CD4-positive, alpha-beta T cell (primary cell): ENCODE data around the gene SIGLEC5. TPM values are rescaled to one million over a fixed set of nuclear protein-coding genes. Genes with fewer than 3 reads are reported as not detected.

ENCODE experiments used
- ATAC-seq: fragments of 200-7000 bp; cut with Tn5 transposase; one replicate; pipeline ENCODE4 v1.10.0; 2022; ENCODE audit warnings: mild to moderate bottlenecking; ENCODE audit not compliant: poor library complexity
- CTCF ChIA-PET: fragments of 350-600 bp; sonication (Branson Sonifier 250); formaldehyde crosslinking; loops from one replicate; lab custom pipeline; 2021; ENCODE audit warnings: antibody characterized with exemption, inconsistent platforms; lab: Charles Lee
- POLR2A ChIA-PET: fragments of 350-600 bp; sonication (Branson Sonifier 250); formaldehyde crosslinking; loops from one replicate; lab custom pipeline; 2021; ENCODE audit warnings: antibody characterized with exemption, inconsistent platforms; lab: Charles Lee
- DNase-seq, 14 experiments: peaks; one replicate each; pipeline ENCODE4 v3.0.0-alpha.2; 2013 to 2020; ENCODE audit warnings: mixed read lengths in 2 of 14
- H3K27ac ChIP-seq, 2 donors: one replicate each; pipeline versions ENCODE4 v1.5.1 to v1.7.0; 2013; ENCODE audit warnings: low read length in 2 of 2, low read depth in 1 of 2, mild to moderate bottlenecking in 1 of 2
- H3K27me3 ChIP-seq, 2 experiments: 1 replicate in 1 of 2; 2 replicates in 1 of 2; pipeline versions ENCODE4 v1.6.1 to v1.7.0; 2013; ENCODE audit warnings: low read length in 2 of 2, control low read depth in 1 of 2, mild to moderate bottlenecking in 1 of 2, moderate library complexity in 1 of 2; ENCODE audit not compliant: insufficient read depth in 2 of 2, control insufficient read depth in 1 of 2
- H3K36me3 ChIP-seq: one replicate; pipeline ENCODE4 v1.6.1; 2013; ENCODE audit warnings: low read length, control low read depth; ENCODE audit not compliant: insufficient read depth
- H3K4me1 ChIP-seq: one replicate; pipeline ENCODE4 v1.6.1; 2013; ENCODE audit warnings: low read length, control low read depth; ENCODE audit not compliant: insufficient read depth
- H3K4me3 ChIP-seq: one replicate; pipeline ENCODE4 v1.5.1; 2013; ENCODE audit warnings: mild to moderate bottlenecking, low read length, moderate library complexity
- H3K9me3 ChIP-seq, 2 experiments: 1 replicate in 1 of 2; 2 replicates in 1 of 2; pipeline versions ENCODE4 v1.6.1 to v1.7.0; 2013; ENCODE audit warnings: low read length in 2 of 2, mild to moderate bottlenecking in 2 of 2, control low read depth in 1 of 2, moderate library complexity in 1 of 2; ENCODE audit not compliant: control insufficient read depth in 1 of 2, insufficient read depth in 1 of 2
- H3K27ac Mint-ChIP-seq: one replicate; pipeline ENCODE4 v1.8.0; 2020; ENCODE audit warnings: mixed read lengths
- H3K27me3 Mint-ChIP-seq: one replicate; pipeline ENCODE4 v1.8.0; 2021; ENCODE audit warnings: mixed read lengths
- H3K36me3 Mint-ChIP-seq: one replicate; pipeline ENCODE4 v1.8.0; 2021; ENCODE audit warnings: low read depth, mixed read lengths
- H3K4me1 Mint-ChIP-seq: one replicate; pipeline ENCODE4 v1.8.0; 2021; ENCODE audit warnings: low read depth, mixed read lengths
- H3K4me3 Mint-ChIP-seq: one replicate; pipeline ENCODE4 v1.8.0; 2020; ENCODE audit warnings: mild to moderate bottlenecking, mixed read lengths
- H3K9me3 Mint-ChIP-seq: one replicate; pipeline ENCODE4 v1.8.0; 2020; ENCODE audit warnings: mixed read lengths
- CTCF ChIP-seq: fragments of 200-600 bp; IDR thresholded peaks from one replicate; pipeline ENCODE4 v1.8.0; 2022; ENCODE audit warnings: antibody characterized with exemption, mild to moderate bottlenecking
- intact Hi-C, 2 experiments: fragments of 100-400 bp; cut with DNase I in 1 of 2; cut with micrococcal nuclease in 1 of 2; formaldehyde crosslinking; loops; one replicate each; pipeline versions ENCODE4 v1.15.1 to v1.9.0; 2023 to 2025; cut with DNase I, micrococcal nuclease
- total RNA-seq, 174 experiments: library from RNA in 2 of 174; stranded (reverse) in 2 of 174; gene quantifications; one replicate each; pipeline ENCODE4 v1.2.3 and lab custom pipeline; 2021 to 2026

SIGLEC5 gene
- total RNA-seq, 2 experiments from 2014 or later, result not detected

GRCh38 chr19:51567583-51567982 is 62.6 kb downstream of the SIGLEC5 start:
- no peak overlapping the region for H3K4me3 ChIP-seq
- POLR2A ChIA-PET, result no interaction called here
- H3K27me3 Mint-ChIP-seq, result peaks cover 36% of the 10 kb centered on the region
- ATAC-seq (no peak), DNase-seq (no peak)
- H3K36me3 Mint-ChIP-seq, result peaks cover 9% of the 10 kb centered on the region
- H3K36me3 ChIP-seq, result no peaks in the 10 kb centered on the region
- intact Hi-C loops, result no loop called here
- peaks cover 17 to 28% of the 10 kb centered on the region in 2 experiments for H3K27me3 ChIP-seq
- peaks cover 14% of the 10 kb centered on the region for H3K4me1 ChIP-seq
- no peak overlapping the region for H3K27ac Mint-ChIP-seq
- CTCF ChIA-PET, result no interaction called here
- no peak for TF ChIP-seq CTCF
- H3K4me1 Mint-ChIP-seq, result peaks cover 22% of the 10 kb centered on the region
- H3K9me3 Mint-ChIP-seq, result no peaks in the 10 kb centered on the region
- no peaks in the 10 kb centered on the region for H3K9me3 ChIP-seq
- H3K27ac ChIP-seq, result no peak overlapping the region
- no peak overlapping the region for H3K4me3 Mint-ChIP-seq

GRCh38 chr19:51566489-51567100 is 63.6 kb downstream of the SIGLEC5 start:
- no peak overlapping the region for H3K4me3 Mint-ChIP-seq
- H3K36me3 ChIP-seq, result no peaks in the 10 kb centered on the region
- ChIA-PET CTCF (no interaction called here), POLR2A (no interaction called here)
- no peaks in the 10 kb centered on the region for H3K9me3 Mint-ChIP-seq
- peaks cover 5% of the 10 kb centered on the region for H3K4me1 ChIP-seq
- intact Hi-C loops, result no loop called here
- ATAC-seq, result no peak
- no peak overlapping the region for H3K4me3 ChIP-seq
- H3K27ac ChIP-seq, result no peak overlapping the region
- H3K27me3 Mint-ChIP-seq, result peaks cover 43% of the 10 kb centered on the region
- H3K27me3 ChIP-seq, result peaks cover 17 to 28% of the 10 kb centered on the region in 2 experiments
- no peak overlapping the region for H3K27ac Mint-ChIP-seq
- no peak for TF ChIP-seq CTCF
- DNase-seq, result no peak
- peaks cover 13% of the 10 kb centered on the region for H3K4me1 Mint-ChIP-seq
- peaks cover 7% of the 10 kb centered on the region for H3K36me3 Mint-ChIP-seq
- H3K9me3 ChIP-seq, result no peaks in the 10 kb centered on the region

GRCh38 chr19:51565583-51565982 is 64.6 kb downstream of the SIGLEC5 start:
- Histone ChIP-seq H3K36me3 (no peaks in the 10 kb centered on the region), H3K9me3 (no peaks in the 10 kb centered on the region), H3K4me3 (no peak overlapping the region), H3K27ac (no peak overlapping the region), H3K4me1 (no peaks in the 10 kb centered on the region), H3K27me3 (peaks cover 17 to 32% of the 10 kb centered on the region in 2 experiments)
- H3K9me3 Mint-ChIP-seq, result no peaks in the 10 kb centered on the region
- CTCF ChIA-PET, result no interaction called here
- DNase-seq (peak in 1 of 14 experiments; percentile 5), ATAC-seq (no peak)
- intact Hi-C loops, result no loop called here
- TF ChIP-seq CTCF, result no peak
- POLR2A ChIA-PET, result no interaction called here
- H3K27ac Mint-ChIP-seq, result no peak overlapping the region
- no peak overlapping the region for H3K4me3 Mint-ChIP-seq
- peaks cover 52% of the 10 kb centered on the region for H3K27me3 Mint-ChIP-seq
- peaks cover 3% of the 10 kb centered on the region for H3K4me1 Mint-ChIP-seq
- H3K36me3 Mint-ChIP-seq, result no peaks in the 10 kb centered on the region
